Neural progenitor cell (in vitro differentiated cells): ENCODE results near the gene FAM20C. TPM values are rescaled to one million over a fixed set of nuclear protein-coding genes. Genes with fewer than 3 reads are reported as not detected.
A peak's percentile ranks its signal among the peaks of the same experiment; 100 is the strongest.

Source experiments
- DNase-seq: peaks from one replicate; pipeline ENCODE4 v3.0.0-alpha.2; 2016; ENCODE audit warnings: low spot score
- H2AFZ ChIP-seq: fragments of 200-600 bp; sonication (generic); replicated peaks from 2 replicates; pipeline ENCODE4 v1.6.1; 2016; ENCODE audit warnings: antibody characterized with exemption
- H3F3A ChIP-seq: fragments of 200-600 bp; sonication (generic); 2 replicates; pipeline ENCODE4 v1.6.1; 2016; ENCODE audit warnings: antibody characterized with exemption, low read depth
- H3K27ac ChIP-seq: fragments of 200-600 bp; sonication (generic); 2 replicates; pipeline ENCODE4 v1.5.1; 2016; ENCODE audit warnings: mild to moderate bottlenecking
- H3K27me3 ChIP-seq: fragments of 200-600 bp; sonication (generic); 2 replicates; pipeline ENCODE4 v1.6.1; 2016; ENCODE audit warnings: mild to moderate bottlenecking, moderate library complexity
- H3K36me3 ChIP-seq: fragments of 200-600 bp; sonication (generic); 2 replicates; pipeline ENCODE4 v1.5.1; 2016
- H3K4me1 ChIP-seq: fragments of 200-600 bp; sonication (generic); 2 replicates; pipeline ENCODE4 v1.6.1; 2016; ENCODE audit warnings: mixed run types
- H3K4me2 ChIP-seq: fragments of 200-600 bp; sonication (generic); 2 replicates; pipeline ENCODE4 v1.6.1; 2016
- H3K4me3 ChIP-seq: fragments of 200-600 bp; sonication (generic); 2 replicates; pipeline ENCODE4 v1.5.1; 2016
- H3K79me2 ChIP-seq: fragments of 200-600 bp; sonication (generic); 2 replicates; pipeline ENCODE4 v1.6.1; 2016; ENCODE audit warnings: low read depth
- H3K9ac ChIP-seq: fragments of 200-600 bp; sonication (generic); 2 replicates; pipeline ENCODE4 v1.6.1; 2016
- H3K9me3 ChIP-seq: fragments of 200-600 bp; sonication (generic); 2 replicates; pipeline ENCODE4 v1.5.1; 2016; ENCODE audit warnings: low read depth
- H4K20me1 ChIP-seq: fragments of 200-600 bp; sonication (generic); 2 replicates; pipeline ENCODE4 v1.6.1; 2016; ENCODE audit warnings: low read depth
- H3K27ac Mint-ChIP-seq: 3 replicates; pipeline ENCODE4 v1.8.0; 2021; ENCODE audit warnings: mixed read lengths
- H3K27me3 Mint-ChIP-seq: 2 replicates; pipeline ENCODE4 v1.8.0; 2022; ENCODE audit warnings: low read depth, mild to moderate bottlenecking, inconsistent platforms, moderate library complexity, mixed read lengths; ENCODE audit not compliant: insufficient read depth
- H3K36me3 Mint-ChIP-seq: 3 replicates; pipeline ENCODE4 v1.8.0; 2021; ENCODE audit warnings: mixed read lengths
- H3K4me1 Mint-ChIP-seq: 3 replicates; pipeline ENCODE4 v1.8.0; 2021; ENCODE audit warnings: mixed read lengths
- H3K4me3 Mint-ChIP-seq: 3 replicates; pipeline ENCODE4 v1.8.0; 2021; ENCODE audit warnings: mild to moderate bottlenecking, moderate library complexity, mixed read lengths
- H3K9me3 Mint-ChIP-seq: 3 replicates; pipeline ENCODE4 v1.8.0; 2020; ENCODE audit warnings: mixed read lengths
- CTCF ChIP-seq: fragments of 200-600 bp; sonication (generic); IDR thresholded peaks from 2 replicates; pipeline ENCODE4 v1.5.1; 2017; ENCODE audit warnings: antibody characterized with exemption, mild to moderate bottlenecking
- EZH2 ChIP-seq: fragments of 200-600 bp; sonication (generic); IDR thresholded peaks from 2 replicates; pipeline ENCODE4 v1.6.1; 2017; ENCODE audit warnings: antibody characterized with exemption, mild to moderate bottlenecking, moderate library complexity
- EZH2phosphoT487 ChIP-seq: fragments of 200-600 bp; sonication (generic); IDR thresholded peaks from 2 replicates; pipeline ENCODE4 v1.6.1; 2017; ENCODE audit warnings: antibody characterized with exemption
- total RNA-seq: library from RNA; depleted of rRNA; stranded (reverse); fragments of >200 nt; gene quantifications from 2 replicates; pipeline ENCODE4 v1.2.3, GENCODE V29; 2015; ENCODE audit warnings: low replicate concordance

FAM20C gene
- total RNA-seq, 1 donor from 2014 or later: 3.8 TPM

GRCh38 chr7:171912-172515 lies 20.4 kb upstream of the FAM20C start:
- Histone ChIP-seq H3K9ac (no peak overlapping the region), H4K20me1 (no peaks in the 10 kb centered on the region), H2AFZ (no peak overlapping the region), H3K36me3 (no peaks in the 10 kb centered on the region), H3K27ac (no peak overlapping the region), H3K79me2 (no peaks in the 10 kb centered on the region), H3K4me1 (no peaks in the 10 kb centered on the region), H3K4me2 (no peak overlapping the region), H3F3A (no peaks in the 10 kb centered on the region), H3K9me3 (no peaks in the 10 kb centered on the region), H3K4me3 (no peak overlapping the region), H3K27me3 (no peaks in the 10 kb centered on the region)
- no peak overlapping the region for H3K4me3 Mint-ChIP-seq
- H3K4me1 Mint-ChIP-seq: peaks cover 12% of the 10 kb centered on the region
- H3K27ac Mint-ChIP-seq: peak overlapping the region; percentile 42
- H3K9me3 Mint-ChIP-seq: peaks cover 9% of the 10 kb centered on the region
- H3K36me3 Mint-ChIP-seq: no peaks in the 10 kb centered on the region
- TF ChIP-seq CTCF (no peak), EZH2phosphoT487 (no peak), EZH2 (no peak)
- DNase-seq: no peak
- peaks cover 13% of the 10 kb centered on the region for H3K27me3 Mint-ChIP-seq

GRCh38 chr7:173209-173918 lies 19.0 kb upstream of the FAM20C start:
- no peaks in the 10 kb centered on the region for H3K36me3 ChIP-seq
- no peaks in the 10 kb centered on the region for H3K79me2 ChIP-seq
- H3K27ac Mint-ChIP-seq: peak overlapping the region; percentile 92
- no peak for DNase-seq
- H3F3A ChIP-seq: no peaks in the 10 kb centered on the region
- no peak overlapping the region for H3K4me3 Mint-ChIP-seq
- peaks cover 6% of the 10 kb centered on the region for H3K27me3 ChIP-seq
- H3K27ac ChIP-seq: no peak overlapping the region
- H3K36me3 Mint-ChIP-seq: no peaks in the 10 kb centered on the region
- H3K27me3 Mint-ChIP-seq: peaks cover 13% of the 10 kb centered on the region
- no peaks in the 10 kb centered on the region for H3K4me1 ChIP-seq
- H3K9me3 Mint-ChIP-seq: peaks cover 9% of the 10 kb centered on the region
- H3K9ac ChIP-seq: no peak overlapping the region
- no peaks in the 10 kb centered on the region for H3K9me3 ChIP-seq
- H4K20me1 ChIP-seq: no peaks in the 10 kb centered on the region
- H3K4me2 ChIP-seq: no peak overlapping the region
- TF ChIP-seq EZH2phosphoT487 (no peak), EZH2 (no peak), CTCF (no peak)
- H3K4me1 Mint-ChIP-seq: peaks cover 12% of the 10 kb centered on the region
- no peak overlapping the region for H2AFZ ChIP-seq
- no peak overlapping the region for H3K4me3 ChIP-seq

GRCh38 chr7:174716-175115 lies 17.7 kb upstream of the FAM20C start:
- H3K27me3 Mint-ChIP-seq: peaks cover 13% of the 10 kb centered on the region
- H3K27ac Mint-ChIP-seq: no peak overlapping the region
- no peak overlapping the region for H3K27ac ChIP-seq
- no peak overlapping the region for H3K4me3 ChIP-seq
- peaks cover 10% of the 10 kb centered on the region for H3K4me1 Mint-ChIP-seq
- H3K9ac ChIP-seq: no peak overlapping the region
- DNase-seq: no peak
- no peaks in the 10 kb centered on the region for H3F3A ChIP-seq
- no peaks in the 10 kb centered on the region for H3K36me3 Mint-ChIP-seq
- H3K9me3 Mint-ChIP-seq: peaks cover 6% of the 10 kb centered on the region
- H3K36me3 ChIP-seq: no peaks in the 10 kb centered on the region
- H2AFZ ChIP-seq: no peak overlapping the region
- no peaks in the 10 kb centered on the region for H3K4me1 ChIP-seq
- H4K20me1 ChIP-seq: no peaks in the 10 kb centered on the region
- no peaks in the 10 kb centered on the region for H3K9me3 ChIP-seq
- no peaks in the 10 kb centered on the region for H3K79me2 ChIP-seq
- no peak overlapping the region for H3K4me3 Mint-ChIP-seq
- H3K4me2 ChIP-seq: no peak overlapping the region
- TF ChIP-seq EZH2 (no peak), CTCF (no peak), EZH2phosphoT487 (no peak)
- H3K27me3 ChIP-seq: peaks cover 6% of the 10 kb centered on the region
